HG03045 (cell line): ENCODE measurements around the gene MEIOC.
"Not testable (repeated sequence)": the region's sequence is repeated elsewhere in the genome, so short reads cannot be mapped to it uniquely, and the experiment has no call there.

ENCODE experiments used
- ATAC-seq: cut with Tn5 transposase; IDR thresholded peaks from one replicate; pipeline ENCODE4 v1.9.1; 2021; ENCODE audit warnings: mild to moderate bottlenecking, moderate library complexity; ENCODE audit not compliant: unreplicated experiment

Gene MEIOC

GRCh38 chr17:44646280-44646679, 10.0 kb upstream of the MEIOC start:
- no peak for ATAC-seq

DNA sequence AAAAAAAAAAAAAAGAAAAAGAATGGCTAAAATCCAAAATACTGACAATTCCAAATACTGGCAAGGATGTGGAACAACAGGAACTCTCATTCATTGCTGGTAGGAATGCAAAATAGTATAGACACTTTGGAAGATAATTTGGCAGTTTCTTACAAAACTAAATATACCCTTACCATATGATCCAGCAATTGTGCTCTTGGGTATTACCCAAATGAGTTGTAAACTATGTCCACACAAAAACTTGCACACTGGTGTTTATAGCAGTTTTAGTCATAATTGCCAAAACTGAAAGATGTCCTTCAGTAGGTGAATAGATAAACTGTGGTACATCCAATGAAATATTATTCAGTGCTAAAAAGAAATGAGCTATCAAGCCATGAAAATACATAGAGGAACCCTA, 8.5 kb upstream of the MEIOC start:
- ATAC-seq: no peak

DNA sequence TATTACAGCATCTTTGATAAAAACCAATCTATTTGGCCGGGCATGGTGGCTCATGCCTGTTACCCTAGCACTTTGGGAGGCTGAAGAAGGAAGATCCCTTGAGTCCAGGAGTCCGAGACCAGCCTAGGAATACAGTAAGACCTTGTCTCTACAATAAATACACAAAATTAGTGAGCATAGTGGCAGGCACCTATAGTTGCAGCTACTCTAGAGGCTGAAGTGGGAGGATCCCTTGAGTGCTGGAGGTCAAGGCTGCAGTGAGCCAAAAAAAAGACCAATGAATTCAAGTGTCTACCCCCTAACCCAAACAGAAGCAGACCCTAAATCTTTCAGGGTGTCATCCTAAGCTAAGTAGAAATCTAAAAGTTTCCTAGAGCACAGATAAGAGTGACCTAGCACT, 7.3 kb upstream of the MEIOC start:
- ATAC-seq: no peak

- no peak for ATAC-seq
These were observed 5.0 kb upstream of the MEIOC start for GRCh38 chr17:44651228-44651627.

GRCh38 chr17:44652727-44653126, 3.5 kb upstream of the MEIOC start:
- no peak for ATAC-seq

- no peak for ATAC-seq
These were observed 2.9 kb upstream of the MEIOC start for GRCh38 chr17:44653384-44653783.

DNA sequence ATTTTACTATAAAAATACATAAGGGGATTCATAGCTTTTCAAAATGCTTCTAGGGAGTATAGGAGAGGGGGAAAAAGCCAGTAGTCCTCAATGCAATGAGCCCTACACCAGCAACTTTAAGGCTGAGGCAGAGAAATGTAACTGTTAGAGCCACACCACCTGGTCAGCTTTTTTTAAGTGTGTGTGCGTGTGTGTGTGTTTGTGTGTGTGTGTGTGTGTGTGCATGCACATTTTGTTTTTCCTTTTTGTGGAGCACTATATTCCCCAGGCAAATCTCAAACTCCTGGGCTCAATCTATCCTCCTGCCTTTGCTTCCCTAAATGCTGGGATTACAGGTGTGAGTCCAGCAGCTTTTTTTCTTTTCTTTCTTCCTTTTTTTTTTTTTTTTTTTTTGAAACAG, 2.3 kb upstream of the MEIOC start:
- no peak for ATAC-seq

- no peak for ATAC-seq
These were observed 5.6 kb downstream of the MEIOC start for GRCh38 chr17:44661835-44662234.

DNA sequence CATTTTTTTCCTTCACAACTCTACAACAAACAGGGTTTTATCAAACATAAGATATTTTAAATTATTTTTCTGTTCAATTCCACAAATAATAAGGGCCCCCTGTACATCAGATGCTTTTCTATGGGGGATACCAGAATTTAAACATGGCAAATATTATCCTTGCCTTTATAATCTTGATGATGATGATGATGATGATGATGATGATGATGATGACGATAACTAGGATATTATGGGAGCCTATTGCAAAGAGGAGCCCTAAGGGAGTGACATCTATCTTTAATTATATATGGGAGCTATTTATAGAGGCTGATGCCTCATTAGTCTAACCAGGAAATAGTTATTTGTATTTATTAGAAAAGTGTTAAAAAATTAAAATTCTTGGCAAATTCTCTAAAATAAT, 6.8 kb downstream of the MEIOC start:
- ATAC-seq: no peak

DNA sequence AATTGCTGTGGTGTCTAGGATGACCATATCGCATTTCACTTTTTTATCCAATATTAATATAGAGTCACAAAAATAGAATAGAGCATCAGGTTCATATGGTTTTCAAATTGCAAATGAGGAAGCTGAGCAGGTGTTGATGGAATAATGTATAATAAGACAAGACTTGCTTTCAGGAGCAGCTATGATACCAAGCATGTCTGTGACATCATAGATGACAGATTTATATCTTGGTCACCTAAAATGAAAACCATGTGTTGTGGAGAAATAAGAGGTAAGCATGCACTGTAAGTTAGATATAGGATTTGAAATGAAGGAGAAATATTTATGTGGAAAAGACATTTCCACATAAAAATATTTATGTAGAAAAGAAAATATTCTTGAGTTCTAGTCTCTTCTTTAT, 8.6 kb downstream of the MEIOC start:
- ATAC-seq: no peak

DNA sequence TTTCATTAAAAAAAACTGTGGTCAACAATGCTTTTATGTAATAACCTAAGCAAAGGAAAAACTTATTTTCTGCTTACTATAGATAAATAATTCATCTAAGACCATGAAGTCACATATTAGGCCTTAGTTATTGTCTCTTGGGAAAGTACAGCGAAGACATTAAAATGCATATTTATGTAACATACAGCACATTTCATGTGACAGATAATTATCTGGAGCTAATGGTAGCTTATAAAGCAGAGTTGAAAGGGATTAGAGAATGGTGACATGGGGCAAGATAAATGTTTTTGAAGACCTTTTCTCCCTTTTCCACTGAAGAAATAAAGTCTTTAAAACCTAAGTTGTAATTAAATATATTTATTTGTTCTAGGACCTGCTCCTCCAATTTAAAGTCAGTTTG, 9.7 kb downstream of the MEIOC start:
- no peak for ATAC-seq

- no peak for ATAC-seq
These were observed 16.3 kb downstream of the MEIOC start for GRCh38 chr17:44672479-44673093.

DNA sequence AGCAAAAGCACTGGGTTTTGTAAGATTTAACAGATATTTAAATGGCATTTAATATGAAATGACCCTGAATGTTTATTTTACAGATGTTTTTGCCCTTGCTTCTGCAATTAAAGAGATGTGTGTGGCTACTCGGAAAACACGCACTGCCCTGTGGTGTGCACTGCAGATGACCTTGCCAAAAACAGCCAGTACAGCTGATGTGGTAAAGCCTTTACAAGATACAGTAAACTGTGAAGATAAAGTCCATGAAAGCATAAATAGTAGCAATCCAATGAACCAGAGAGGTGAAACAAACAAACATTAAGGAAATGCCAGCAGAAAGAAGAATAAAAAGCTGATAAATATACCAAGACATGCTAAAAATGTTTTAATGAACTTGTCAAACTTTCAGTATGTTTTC, 17.6 kb downstream of the MEIOC start:
- no peak for ATAC-seq

DNA sequence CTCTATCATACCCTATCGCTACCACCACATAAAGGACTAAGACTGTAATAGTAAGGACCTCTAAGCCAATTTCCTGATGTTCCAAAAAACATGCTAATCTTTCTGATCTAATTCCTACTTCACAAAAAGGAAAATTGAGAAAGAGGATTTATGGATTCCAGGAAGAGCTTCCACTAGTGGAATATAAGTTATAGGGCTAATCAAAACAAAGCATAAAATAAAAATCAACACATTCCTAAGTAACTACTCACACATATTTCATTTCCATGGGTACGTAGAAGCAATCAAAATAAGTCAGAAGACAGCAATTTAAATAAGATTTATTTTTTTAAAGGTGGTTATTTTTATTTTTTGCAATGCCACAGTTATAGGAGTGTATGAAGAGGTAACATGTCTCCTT, 20.9 kb downstream of the MEIOC start:
- no peak for ATAC-seq

- ATAC-seq: not testable (repeated sequence)
These were observed 27.0 kb downstream of the MEIOC start for GRCh38 chr17:44683303-44683702.

GRCh38 chr17:44687756-44688155, 31.5 kb downstream of the MEIOC start:
- no peak for ATAC-seq

DNA sequence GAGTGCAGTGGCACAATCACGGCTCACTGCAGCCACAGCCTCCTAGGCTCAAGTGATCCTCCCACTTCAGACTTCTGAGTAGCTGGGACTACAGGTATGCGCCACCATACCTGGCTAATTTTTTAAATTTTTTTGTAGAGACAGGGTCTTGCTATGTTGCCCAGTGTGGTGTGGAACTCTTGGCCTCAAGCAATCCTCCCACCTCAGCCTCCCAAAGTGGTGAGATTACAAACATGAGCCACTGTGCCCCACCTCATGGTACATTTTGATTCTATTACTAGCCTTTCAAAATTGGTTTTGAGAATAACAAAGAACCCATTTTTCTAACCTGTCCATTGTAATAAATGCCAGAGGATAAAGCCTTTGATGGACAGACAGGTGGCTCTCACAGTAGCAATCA, 31.9 kb downstream of the MEIOC start:
- no peak for ATAC-seq

GRCh38 chr17:44688675-44689476, 32.6 kb downstream of the MEIOC start:
- peak; percentile 31 for ATAC-seq

GRCh38 chr17:44689477-44690217, 33.4 kb downstream of the MEIOC start, which contains the start of gene CCDC43:
TSS of gene CCDC43 (minus strand) at chr17:44689776. CDS start at chr17:44689753, 23 bp downstream.
- ATAC-seq: peak; percentile 84

- ATAC-seq: not testable (repeated sequence)
These were observed 34.6 kb downstream of the MEIOC start for GRCh38 chr17:44690746-44691306.

- ATAC-seq: no peak
These were observed 37.3 kb downstream of the MEIOC start for GRCh38 chr17:44693609-44694008.
